Neural cell (in vitro differentiated cells): ENCODE results near the gene CAMK1. TPM values are rescaled to one million over a fixed set of nuclear protein-coding genes. Genes with fewer than 3 reads are reported as not detected.

Experiments used
- H2AFZ ChIP-seq: fragments of 200-600, 300-800 bp; sonication (generic), shearing (Covaris generic); 2 replicates; pipeline ENCODE4 v1.6.0; 2014; ENCODE audit warnings: low read depth, mild to moderate bottlenecking, antibody characterized with exemption, low read length, moderate library complexity
- H3F3A ChIP-seq: fragments of 200-600 bp; shearing (Covaris generic); 2 replicates; pipeline ENCODE4 v1.6.1; 2016; ENCODE audit warnings: mild to moderate bottlenecking, moderate library complexity, mixed read lengths, antibody characterized with exemption, low read length; ENCODE audit not compliant: insufficient read depth, poor library complexity, severe bottlenecking
- H3K27ac ChIP-seq: fragments of 200-600, 300-800 bp; sonication (generic), shearing (Covaris generic); 2 replicates; pipeline ENCODE4 v1.5.1; 2014; ENCODE audit warnings: mild to moderate bottlenecking, low read length, moderate library complexity
- H3K27me3 ChIP-seq: fragments of 300-800, 200-600 bp; sonication (generic), shearing (Covaris generic); 2 replicates; pipeline ENCODE4 v1.6.0; 2014; ENCODE audit warnings: mild to moderate bottlenecking, low read depth, low read length, moderate library complexity; ENCODE audit not compliant: insufficient read depth
- H3K36me3 ChIP-seq: fragments of 300-800, 200-600 bp; sonication (generic), shearing (Covaris generic); 2 replicates; pipeline ENCODE4 v1.5.1; 2014; ENCODE audit warnings: mild to moderate bottlenecking, antibody characterized with exemption, low read length, moderate library complexity; ENCODE audit not compliant: insufficient read depth
- H3K4me2 ChIP-seq: fragments of 300-800, 200-600 bp; sonication (generic), shearing (Covaris generic); 2 replicates; pipeline ENCODE4 v1.6.0; 2014; ENCODE audit warnings: mild to moderate bottlenecking, low read length
- H3K4me3 ChIP-seq: fragments of 300-800, 200-600 bp; sonication (generic), shearing (Covaris generic); 2 replicates; pipeline ENCODE4 v1.5.1; 2014; ENCODE audit warnings: mild to moderate bottlenecking, low read length, moderate library complexity
- H3K79me2 ChIP-seq: fragments of 200-600 bp; shearing (Covaris generic); replicated peaks from 2 replicates; pipeline ENCODE4 v1.6.0; 2014; ENCODE audit warnings: mild to moderate bottlenecking, low read length, moderate library complexity; ENCODE audit not compliant: insufficient read depth
- H3K9ac ChIP-seq: fragments of 300-800, 200-600 bp; sonication (generic), shearing (Covaris generic); 2 replicates; pipeline ENCODE4 v1.6.1; 2016; ENCODE audit warnings: mild to moderate bottlenecking, low read length, mixed read lengths
- H3K9me2 ChIP-seq: fragments of 200-600 bp; shearing (Covaris generic); 2 replicates; pipeline ENCODE4 v1.6.1; 2016; ENCODE audit warnings: mild to moderate bottlenecking, low read length, mixed read lengths; ENCODE audit not compliant: insufficient read depth
- H3K9me3 ChIP-seq: fragments of 200-600, 300-800 bp; sonication (generic), shearing (Covaris generic); 2 replicates; pipeline ENCODE4 v1.6.1; 2016; ENCODE audit warnings: mild to moderate bottlenecking, mixed run types, low read length, moderate library complexity, mixed read lengths
- H4K20me1 ChIP-seq: fragments of 200-600 bp; shearing (Covaris generic); 2 replicates; pipeline ENCODE4 v1.6.1; 2016; ENCODE audit warnings: mild to moderate bottlenecking, mixed run types; ENCODE audit not compliant: insufficient read depth
- EP300 ChIP-seq: fragments of 450-650 bp; conservative IDR thresholded peaks from 2 replicates; pipeline ENCODE4 v1.6.1; 2014; ENCODE audit warnings: antibody characterized with exemption, mild to moderate bottlenecking, moderate library complexity; ENCODE audit not compliant: poor library complexity, severe bottlenecking
- EZH2 ChIP-seq: fragments of 200-600, 300-800 bp; shearing (Covaris generic), sonication (generic); IDR thresholded peaks from 2 replicates; pipeline ENCODE4 v1.6.1; 2014; ENCODE audit warnings: antibody characterized with exemption, low read length, borderline replicate concordance, mild to moderate bottlenecking; ENCODE audit not compliant: insufficient read depth, poor library complexity, severe bottlenecking
- MXI1 ChIP-seq: fragments of 450-650 bp; conservative IDR thresholded peaks from 2 replicates; pipeline ENCODE4 v1.6.1; 2014; ENCODE audit warnings: antibody characterized with exemption, mild to moderate bottlenecking; ENCODE audit not compliant: poor library complexity, severe bottlenecking
- POLR2AphosphoS5 ChIP-seq: IDR thresholded peaks from 2 replicates; pipeline ENCODE4 v1.6.1; 2012
- RAD21 ChIP-seq: fragments of 450-650 bp; conservative IDR thresholded peaks from 2 replicates; pipeline ENCODE4 v1.6.1; 2014; ENCODE audit warnings: antibody characterized with exemption, mild to moderate bottlenecking, moderate library complexity
- REST ChIP-seq: IDR thresholded peaks from 2 replicates; pipeline ENCODE4 v1.6.1; 2012; ENCODE audit warnings: borderline replicate concordance
- SMC3 ChIP-seq: fragments of 450-650 bp; conservative IDR thresholded peaks from 2 replicates; pipeline ENCODE4 v1.6.1; 2014; ENCODE audit warnings: antibody characterized with exemption, mild to moderate bottlenecking, moderate library complexity; ENCODE audit not compliant: poor library complexity
- TAF1 ChIP-seq: IDR thresholded peaks from 2 replicates; pipeline ENCODE4 v1.6.1; 2012; ENCODE audit warnings: low read depth
- polyA plus RNA-seq: library from polyadenylated mRNA; depleted of rRNA; stranded (reverse); fragments of >200 nt; gene quantifications from 2 replicates; pipeline ENCODE4 v1.2.3, GENCODE V29; 2014
- TF ChIP-seq, protein P1 (sequence below): fragments of 450-650 bp; IDR thresholded peaks from 2 replicates; pipeline ENCODE4 v1.5.1; 2014; ENCODE audit warnings: antibody characterized with exemption, mild to moderate bottlenecking, moderate library complexity; ENCODE audit not compliant: poor library complexity, severe bottlenecking

CAMK1 gene
- polyA plus RNA-seq, 1 donor from 2014 or later, result 18.7 TPM

DNA sequence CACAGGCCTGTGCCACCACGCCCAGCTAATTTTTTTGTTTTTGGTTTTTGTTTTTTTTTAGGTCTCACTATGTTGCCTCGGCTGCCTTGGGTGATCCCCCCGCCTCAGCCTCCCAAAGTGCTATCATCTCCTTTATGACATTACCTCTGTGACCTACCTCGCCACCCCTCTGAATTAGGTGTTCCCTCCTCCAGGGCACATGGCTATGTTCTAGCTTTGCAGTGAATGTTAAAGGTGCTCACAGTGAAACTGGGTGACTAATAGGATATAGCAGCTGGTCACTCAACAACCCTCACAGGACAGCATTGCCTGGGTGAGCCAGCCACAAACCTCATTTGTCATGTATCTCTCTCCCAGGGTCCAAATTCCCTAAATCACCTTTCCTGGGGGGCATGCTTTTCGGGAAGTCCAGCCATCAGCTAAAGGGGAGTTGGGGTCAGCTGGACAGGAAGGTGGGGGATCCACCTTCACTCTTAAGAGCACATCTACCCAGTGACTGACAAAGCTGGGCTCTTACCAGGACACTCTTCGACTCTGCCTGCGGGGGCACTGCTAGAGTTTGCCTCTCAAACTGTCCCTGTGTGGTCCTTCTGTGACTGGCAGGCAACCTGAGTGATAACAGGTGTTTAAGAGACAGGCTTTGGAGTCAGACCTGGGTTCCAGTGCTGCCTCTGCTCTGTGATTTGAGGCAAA, 38.7 kb upstream of the CAMK1 start:
- H3K27me3 ChIP-seq, result no peaks in the 10 kb centered on the region
- no peaks in the 10 kb centered on the region for H3K36me3 ChIP-seq
- no peaks in the 10 kb centered on the region for H3F3A ChIP-seq
- H3K9me2 ChIP-seq, result no peaks in the 10 kb centered on the region
- no peak overlapping the region for H3K27ac ChIP-seq
- H3K9me3 ChIP-seq, result no peaks in the 10 kb centered on the region
- no peak overlapping the region for H3K4me2 ChIP-seq
- no peaks in the 10 kb centered on the region for H3K79me2 ChIP-seq
- H4K20me1 ChIP-seq, result no peaks in the 10 kb centered on the region
- H2AFZ ChIP-seq, result no peak overlapping the region
- no peak overlapping the region for H3K4me3 ChIP-seq
- no peak overlapping the region for H3K9ac ChIP-seq
- TF ChIP-seq, protein P1, sequence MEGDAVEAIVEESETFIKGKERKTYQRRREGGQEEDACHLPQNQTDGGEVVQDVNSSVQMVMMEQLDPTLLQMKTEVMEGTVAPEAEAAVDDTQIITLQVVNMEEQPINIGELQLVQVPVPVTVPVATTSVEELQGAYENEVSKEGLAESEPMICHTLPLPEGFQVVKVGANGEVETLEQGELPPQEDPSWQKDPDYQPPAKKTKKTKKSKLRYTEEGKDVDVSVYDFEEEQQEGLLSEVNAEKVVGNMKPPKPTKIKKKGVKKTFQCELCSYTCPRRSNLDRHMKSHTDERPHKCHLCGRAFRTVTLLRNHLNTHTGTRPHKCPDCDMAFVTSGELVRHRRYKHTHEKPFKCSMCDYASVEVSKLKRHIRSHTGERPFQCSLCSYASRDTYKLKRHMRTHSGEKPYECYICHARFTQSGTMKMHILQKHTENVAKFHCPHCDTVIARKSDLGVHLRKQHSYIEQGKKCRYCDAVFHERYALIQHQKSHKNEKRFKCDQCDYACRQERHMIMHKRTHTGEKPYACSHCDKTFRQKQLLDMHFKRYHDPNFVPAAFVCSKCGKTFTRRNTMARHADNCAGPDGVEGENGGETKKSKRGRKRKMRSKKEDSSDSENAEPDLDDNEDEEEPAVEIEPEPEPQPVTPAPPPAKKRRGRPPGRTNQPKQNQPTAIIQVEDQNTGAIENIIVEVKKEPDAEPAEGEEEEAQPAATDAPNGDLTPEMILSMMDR, result no peak
- TF ChIP-seq TAF1 (no peak), SMC3 (no peak), EZH2 (no peak), EP300 (no peak), POLR2AphosphoS5 (no peak)

DNA sequence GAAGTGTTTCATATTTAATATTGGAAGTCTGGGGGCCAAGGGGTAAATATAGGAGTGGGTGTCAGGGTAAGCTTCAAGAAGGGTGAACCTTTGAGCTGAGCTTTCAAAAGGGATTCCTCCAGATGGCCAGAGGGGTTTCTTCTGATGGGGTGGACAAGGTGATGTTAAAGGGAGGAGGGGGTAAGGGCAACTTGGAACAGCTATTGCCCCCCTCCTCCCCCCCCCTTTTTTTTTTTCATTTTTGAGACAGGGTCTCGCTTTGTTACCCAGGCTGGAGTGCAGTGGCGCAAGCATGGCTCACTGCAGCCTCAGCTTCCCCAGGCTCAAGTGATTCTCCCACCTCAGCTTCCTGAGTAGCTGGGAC, 38.2 kb upstream of the CAMK1 start:
- H3K27ac ChIP-seq, result no peak overlapping the region

More for the DNA sequence above, 38.2 kb upstream of the CAMK1 start:
- Histone ChIP-seq H4K20me1 (no peaks in the 10 kb centered on the region), H3F3A (no peaks in the 10 kb centered on the region), H3K27me3 (no peaks in the 10 kb centered on the region), H3K36me3 (no peaks in the 10 kb centered on the region), H3K4me3 (no peak overlapping the region), H3K79me2 (no peaks in the 10 kb centered on the region), H3K9me2 (no peaks in the 10 kb centered on the region), H3K9me3 (no peaks in the 10 kb centered on the region), H3K4me2 (no peak overlapping the region), H2AFZ (no peak overlapping the region), H3K9ac (no peak overlapping the region)
- TF ChIP-seq EZH2 (no peak), EP300 (no peak), SMC3 (no peak), MXI1 (no peak), POLR2AphosphoS5 (no peak), RAD21 (no peak), TAF1 (no peak), REST (no peak)
- TF ChIP-seq, protein P1, result no peak
